Measurements from ENCODE around the gene KAZALD1.

- no peak for TF ChIP-seq POLR2A (IDR thresholded peaks at IDR 0.05; ENCODE audit: low read length)
- no peak for TF ChIP-seq GATA1 (IDR thresholded peaks at IDR 0.05; ENCODE audit: low read depth, low read length)
Observed at GRCh38 chr10:101047268-101047667, 14.5 kb upstream of the KAZALD1 start.

Data from erythroblast (primary cell).